GM23338 (cell line): ENCODE measurements around the gene NAPA. TPM values are rescaled to one million over a fixed set of nuclear protein-coding genes. Genes with fewer than 3 reads are reported as not detected.
A peak's percentile ranks its signal among the peaks of the same experiment; 100 is the strongest.

Source experiments
- ATAC-seq: fragments of 200-7000 bp; cut with Tn5 transposase; 3 replicates; pipeline ENCODE4 v1.9.1; 2020
- DNase-seq: peaks from one replicate; pipeline ENCODE4 v3.0.0-alpha.2; 2015; ENCODE audit warnings: low spot score
- H2AFZ ChIP-seq: fragments of 200-600 bp; sonication (generic); 2 replicates; pipeline ENCODE4 v1.8.0; 2016; ENCODE audit warnings: antibody characterized with exemption, mild to moderate bottlenecking, moderate library complexity
- H3F3A ChIP-seq: fragments of 200-600 bp; sonication (generic); replicated peaks from 2 replicates; pipeline ENCODE4 v1.8.0; 2017; ENCODE audit warnings: antibody characterized with exemption, mixed run types, low read depth
- H3K27ac ChIP-seq: fragments of 200-600 bp; sonication (generic); 2 replicates; pipeline ENCODE4 v1.6.1; 2016; ENCODE audit warnings: low read depth
- H3K27me3 ChIP-seq: fragments of 200-600 bp; sonication (generic); 2 replicates; pipeline ENCODE4 v1.8.0; 2016; ENCODE audit warnings: mild to moderate bottlenecking, mixed run types, moderate library complexity; ENCODE audit not compliant: insufficient read depth
- H3K36me3 ChIP-seq: fragments of 200-600 bp; sonication (generic); 2 replicates; pipeline ENCODE4 v1.8.0; 2016; ENCODE audit warnings: mild to moderate bottlenecking; ENCODE audit not compliant: insufficient read depth
- H3K4me1 ChIP-seq: fragments of 200-600 bp; sonication (generic); 2 replicates; pipeline ENCODE4 v1.8.0; 2016; ENCODE audit warnings: mild to moderate bottlenecking, moderate library complexity; ENCODE audit not compliant: insufficient read depth
- H3K4me2 ChIP-seq: fragments of 200-600 bp; sonication (generic); 2 replicates; pipeline ENCODE4 v1.7.1; 2017; ENCODE audit warnings: mixed run types
- H3K4me3 ChIP-seq: fragments of 200-600 bp; sonication (generic); 2 replicates; pipeline ENCODE4 v1.6.1; 2016; ENCODE audit warnings: mixed run types
- H3K79me2 ChIP-seq: fragments of 200-600 bp; sonication (generic); replicated peaks from 2 replicates; pipeline ENCODE4 v1.8.0; 2017; ENCODE audit warnings: mild to moderate bottlenecking; ENCODE audit not compliant: insufficient read depth
- H3K9me2 ChIP-seq: fragments of 200-600 bp; sonication (generic); 2 replicates; pipeline ENCODE4 v1.8.0; 2017; ENCODE audit not compliant: insufficient read depth
- H4K20me1 ChIP-seq: fragments of 200-600 bp; sonication (generic); replicated peaks from 2 replicates; pipeline ENCODE4 v1.8.0; 2017; ENCODE audit warnings: mild to moderate bottlenecking; ENCODE audit not compliant: insufficient read depth
- H3K27ac Mint-ChIP-seq: 2 replicates; pipeline ENCODE4 v1.8.0; 2020; ENCODE audit warnings: inconsistent platforms, mild to moderate bottlenecking, moderate library complexity, mixed read lengths
- H3K27me3 Mint-ChIP-seq: 3 replicates; pipeline ENCODE4 v1.8.0; 2022; ENCODE audit warnings: low read depth, mild to moderate bottlenecking, moderate library complexity, mixed read lengths, inconsistent platforms; ENCODE audit not compliant: insufficient read depth, poor library complexity
- H3K36me3 Mint-ChIP-seq: 3 replicates; pipeline ENCODE4 v1.8.0; 2021; ENCODE audit warnings: low read depth, mild to moderate bottlenecking, inconsistent platforms, moderate library complexity, mixed read lengths
- H3K4me1 Mint-ChIP-seq: 3 replicates; pipeline ENCODE4 v1.8.0; 2020; ENCODE audit warnings: mild to moderate bottlenecking, inconsistent platforms, mixed read lengths
- H3K4me3 Mint-ChIP-seq: 3 replicates; pipeline ENCODE4 v1.8.0; 2021; ENCODE audit warnings: moderate library complexity, mild to moderate bottlenecking, inconsistent platforms, mixed read lengths
- H3K9me3 Mint-ChIP-seq: 3 replicates; pipeline ENCODE4 v1.8.0; 2020; ENCODE audit warnings: moderate library complexity, mild to moderate bottlenecking, inconsistent platforms, mixed read lengths
- CREB1 ChIP-seq: fragments of 250-450 bp; sonication (Bioruptor Pico); IDR thresholded peaks from 2 replicates; pipeline ENCODE4 v1.5.0; 2020; ENCODE audit warnings: low read depth, mild to moderate bottlenecking, moderate library complexity
- EZH2 ChIP-seq: fragments of 200-600 bp; sonication (generic); IDR thresholded peaks from one replicate; pipeline ENCODE4 v1.8.0; 2017; ENCODE audit warnings: antibody characterized with exemption, mild to moderate bottlenecking, low read depth; ENCODE audit not compliant: unreplicated experiment
- EZH2phosphoT487 ChIP-seq: fragments of 200-600 bp; sonication (generic); IDR thresholded peaks from one replicate; pipeline ENCODE4 v1.8.1; 2018; ENCODE audit warnings: antibody characterized with exemption; ENCODE audit not compliant: unreplicated experiment
- ZNF462 ChIP-seq: fragments of 250-450 bp; sonication (Bioruptor Pico); IDR thresholded peaks from 2 replicates; pipeline ENCODE4 v1.5.0; 2020; ENCODE audit warnings: mild to moderate bottlenecking, moderate library complexity
- polyA plus RNA-seq: library from polyadenylated mRNA; unstranded; fragments of >200 nt; fragmentation: Nextera tagmentation; extraction: Ambion mirVana; gene quantifications from 2 replicates; pipeline ENCODE4 v1.2.1, GENCODE V29; 2016
- total RNA-seq: library from RNA; depleted of rRNA; stranded (reverse); fragments of >200 nt; shearing (Covaris generic); gene quantifications from 2 replicates; pipeline ENCODE4 v1.2.3, GENCODE V29; 2014
- TF ChIP-seq, protein P1 (sequence below), 2 experiments: fragments of 200-600 bp in 1 of 2; sonication (generic) in 1 of 2; conservative IDR thresholded peaks; 2 replicates each; pipeline versions ENCODE4 v1.5.1 to v1.6.1; 2016 to 2017; ENCODE audit warnings: antibody characterized with exemption in 2 of 2, low read depth in 2 of 2, mild to moderate bottlenecking in 2 of 2, moderate library complexity in 1 of 2

The NAPA gene
- total and polyA plus RNA-seq, 2 experiments from 2014 or later = 52.0 to 72.1 TPM

DNA sequence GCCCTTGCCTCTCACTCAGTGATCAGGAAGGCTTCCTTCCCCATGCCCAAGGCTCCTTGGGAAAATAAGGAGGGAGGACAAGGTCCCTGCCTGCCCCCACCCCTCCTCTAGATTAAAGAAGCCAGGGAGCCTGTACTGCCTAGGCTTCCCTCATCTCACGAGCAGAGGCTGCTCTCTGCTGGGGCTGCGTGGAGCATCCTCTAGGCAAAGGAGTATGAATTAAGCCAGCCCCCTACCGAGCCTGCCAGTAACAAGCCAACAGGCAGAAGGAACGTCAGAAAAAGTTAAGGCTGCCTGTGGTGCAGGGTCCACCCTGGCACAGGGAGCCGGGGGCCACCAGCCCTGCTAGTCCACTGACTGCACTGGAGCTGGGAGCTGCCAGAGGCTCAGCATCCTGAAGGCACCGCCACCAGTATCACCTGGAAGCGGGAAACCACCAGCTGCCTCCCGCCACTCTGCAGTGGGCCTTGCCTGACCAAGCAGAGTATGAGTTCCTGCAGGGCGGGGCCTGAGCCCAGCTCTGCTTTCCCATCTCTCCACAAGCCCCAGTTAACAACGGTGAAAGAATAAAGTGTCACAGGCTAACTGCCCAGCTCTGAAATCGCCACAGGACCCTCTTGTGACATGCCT is 6.8 kb downstream of the NAPA start:
- Histone ChIP-seq H3K36me3 (no peaks in the 10 kb centered on the region), H3K4me3 (no peak overlapping the region), H3K9me2 (no peaks in the 10 kb centered on the region), H3K79me2 (peaks cover 63% of the 10 kb centered on the region), H3K4me1 (no peaks in the 10 kb centered on the region; the same call in 1 of the 2 replicates), H3K27ac (no peak overlapping the region), H3K27me3 (no peaks in the 10 kb centered on the region), H3K4me2 (no peak overlapping the region), H3F3A (no peaks in the 10 kb centered on the region), H4K20me1 (peaks cover 9% of the 10 kb centered on the region), H2AFZ (no peak overlapping the region)
- Mint-ChIP-seq H3K36me3 (peaks cover 4% of the 10 kb centered on the region; the same call in 2 of the 3 replicates), H3K9me3 (no peaks in the 10 kb centered on the region; the same call in 2 of the 3 replicates), H3K4me3 (no peak overlapping the region), H3K27ac (no peak overlapping the region), H3K27me3 (peaks cover 7% of the 10 kb centered on the region), H3K4me1 (peaks cover 7% of the 10 kb centered on the region)
- peak; percentile 79 for ATAC-seq
- peak; percentile 36 for DNase-seq
- TF ChIP-seq EZH2phosphoT487 (no peak), ZNF462 (no peak), CREB1 (CRISPR knock-in tag) (no peak), EZH2 (no peak)
- TF ChIP-seq, protein P1, sequence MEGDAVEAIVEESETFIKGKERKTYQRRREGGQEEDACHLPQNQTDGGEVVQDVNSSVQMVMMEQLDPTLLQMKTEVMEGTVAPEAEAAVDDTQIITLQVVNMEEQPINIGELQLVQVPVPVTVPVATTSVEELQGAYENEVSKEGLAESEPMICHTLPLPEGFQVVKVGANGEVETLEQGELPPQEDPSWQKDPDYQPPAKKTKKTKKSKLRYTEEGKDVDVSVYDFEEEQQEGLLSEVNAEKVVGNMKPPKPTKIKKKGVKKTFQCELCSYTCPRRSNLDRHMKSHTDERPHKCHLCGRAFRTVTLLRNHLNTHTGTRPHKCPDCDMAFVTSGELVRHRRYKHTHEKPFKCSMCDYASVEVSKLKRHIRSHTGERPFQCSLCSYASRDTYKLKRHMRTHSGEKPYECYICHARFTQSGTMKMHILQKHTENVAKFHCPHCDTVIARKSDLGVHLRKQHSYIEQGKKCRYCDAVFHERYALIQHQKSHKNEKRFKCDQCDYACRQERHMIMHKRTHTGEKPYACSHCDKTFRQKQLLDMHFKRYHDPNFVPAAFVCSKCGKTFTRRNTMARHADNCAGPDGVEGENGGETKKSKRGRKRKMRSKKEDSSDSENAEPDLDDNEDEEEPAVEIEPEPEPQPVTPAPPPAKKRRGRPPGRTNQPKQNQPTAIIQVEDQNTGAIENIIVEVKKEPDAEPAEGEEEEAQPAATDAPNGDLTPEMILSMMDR (conservative IDR thresholded peaks at IDR 0.05; ENCODE audit: low read depth in 2 of 2) = peak in 1 of 2 experiments; percentile 41; a peak in 2 of 4 replicates
